ENCODE results near the gene PRKCA. TPM values are rescaled to one million over a fixed set of nuclear protein-coding genes. Genes with fewer than 3 reads are reported as not detected.
"Not testable (repeated sequence)": the region's sequence is repeated elsewhere in the genome, so short reads cannot be mapped to it uniquely, and the experiment has no call there.

PRKCA gene
- total RNA-seq = 50.9 and 60.5 TPM in 2 replicates

GRCh38 chr17:66301864-66302741, at the start of gene PRKCA:
PRKCA (plus strand) TSS chr17:66302613.
- H3K4me3 ChIP-seq (ENCODE audit: low read depth, low read length) = peak within 1 kb of the TSS; percentile 87
- DNase-seq (ENCODE audit: low read depth) = peak; percentile 74
- no peak for TF ChIP-seq CTCF (IDR thresholded peaks at IDR 0.05; ENCODE audit: insufficient read depth, low read depth, low read length)

- not testable (repeated sequence) for H3K4me3 ChIP-seq (ENCODE audit: low read depth, low read length); DNase-seq (ENCODE audit: low read depth)
These were observed 49.0 kb upstream of the PRKCA start for GRCh38 chr17:66253458-66253857.

- H3K4me3 ChIP-seq (ENCODE audit: low read depth, low read length) = no peak overlapping the region
- peak; percentile 76 for TF ChIP-seq CTCF (IDR thresholded peaks at IDR 0.05; ENCODE audit: insufficient read depth, low read depth, low read length)
- peak; percentile 85 for DNase-seq (ENCODE audit: low read depth)
These were observed 47.3 kb upstream of the PRKCA start for GRCh38 chr17:66255112-66255511.

- H3K4me3 ChIP-seq (ENCODE audit: low read depth, low read length) = no peak overlapping the region
- no peak for DNase-seq (ENCODE audit: low read depth)
- TF ChIP-seq CTCF (IDR thresholded peaks at IDR 0.05; ENCODE audit: insufficient read depth, low read depth, low read length) = no peak
These were observed 46.9 kb upstream of the PRKCA start for GRCh38 chr17:66255527-66255971.

- TF ChIP-seq CTCF (IDR thresholded peaks at IDR 0.05; ENCODE audit: insufficient read depth, low read depth, low read length) = no peak
- DNase-seq (ENCODE audit: low read depth) = no peak
- H3K4me3 ChIP-seq (ENCODE audit: low read depth, low read length) = no peak overlapping the region
These were observed 42.1 kb upstream of the PRKCA start for GRCh38 chr17:66260275-66260674.

- DNase-seq (ENCODE audit: low read depth) = no peak
- TF ChIP-seq CTCF (IDR thresholded peaks at IDR 0.05; ENCODE audit: insufficient read depth, low read depth, low read length) = no peak
- no peak overlapping the region for H3K4me3 ChIP-seq (ENCODE audit: low read depth, low read length)
These were observed 41.7 kb upstream of the PRKCA start for GRCh38 chr17:66260688-66261087.

GRCh38 chr17:66262767-66263166, 39.6 kb upstream of the PRKCA start:
- TF ChIP-seq CTCF (IDR thresholded peaks at IDR 0.05; ENCODE audit: insufficient read depth, low read depth, low read length) = no peak
- no peak overlapping the region for H3K4me3 ChIP-seq (ENCODE audit: low read depth, low read length)
- no peak for DNase-seq (ENCODE audit: low read depth)
